ENCODE results near the gene LRRC75B.
"Not testable (repeated sequence)": the region's sequence is repeated elsewhere in the genome, so short reads cannot be mapped to it uniquely, and the experiment has no call there.

The LRRC75B gene, protein sequence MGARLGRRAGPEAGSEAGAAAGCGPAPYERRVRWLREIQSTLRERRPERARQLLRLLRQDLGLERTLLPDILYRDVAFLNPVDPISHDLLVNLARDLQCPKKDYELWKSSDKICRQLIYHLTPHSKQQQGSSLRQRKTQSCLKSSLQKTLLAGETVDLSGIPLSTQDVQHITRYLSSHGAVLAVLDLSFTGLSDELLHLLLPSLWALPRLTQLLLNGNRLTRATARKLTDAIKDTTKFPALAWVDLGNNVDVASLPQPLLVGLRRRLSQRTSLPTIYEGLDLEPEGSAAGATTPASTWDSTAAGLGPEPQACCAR

DNA sequence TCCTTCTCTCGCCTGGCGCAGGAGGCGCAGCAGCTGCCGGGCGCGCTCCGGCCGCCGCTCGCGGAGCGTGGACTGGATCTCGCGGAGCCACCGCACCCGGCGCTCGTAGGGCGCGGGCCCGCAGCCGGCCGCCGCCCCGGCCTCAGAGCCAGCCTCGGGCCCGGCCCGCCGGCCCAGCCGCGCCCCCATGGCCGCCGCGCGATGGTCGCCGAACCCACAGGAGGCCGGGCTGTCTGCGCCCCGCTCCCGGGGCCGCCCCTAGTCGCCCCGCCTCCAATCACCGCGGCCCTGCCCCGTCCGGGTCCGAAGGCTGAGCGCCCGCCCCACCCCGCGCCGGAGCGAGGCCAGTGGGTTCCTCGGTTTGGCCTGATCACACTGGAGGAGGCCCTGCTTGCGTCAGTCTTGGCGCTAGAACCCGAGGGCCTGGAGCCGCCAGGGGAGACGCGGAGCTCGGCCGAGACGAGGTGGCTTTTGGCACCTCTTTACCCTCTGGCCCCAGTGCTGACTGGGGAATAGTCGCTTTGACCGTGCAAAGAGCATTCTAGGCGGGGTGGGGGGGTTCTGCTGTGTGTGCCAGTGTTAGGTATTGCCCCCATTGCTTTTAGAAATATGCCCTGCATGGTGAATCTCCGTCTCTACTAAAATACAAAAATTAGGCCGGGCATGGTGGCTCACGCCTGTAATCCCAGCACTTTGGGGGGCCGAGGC, at the start of gene LRRC75B:
Gene LRRC75B, minus strand, starts transcription at position 223 of the 708 bp plus-strand sequence. Its CDS starts 34 bp downstream, at position 189.
- DNase-seq, result peak; percentile 56 to 60

GRCh38 chr22:24642307-24642706, 49.4 kb upstream of the LRRC75B start:
- not testable (repeated sequence) for DNase-seq

DNA sequence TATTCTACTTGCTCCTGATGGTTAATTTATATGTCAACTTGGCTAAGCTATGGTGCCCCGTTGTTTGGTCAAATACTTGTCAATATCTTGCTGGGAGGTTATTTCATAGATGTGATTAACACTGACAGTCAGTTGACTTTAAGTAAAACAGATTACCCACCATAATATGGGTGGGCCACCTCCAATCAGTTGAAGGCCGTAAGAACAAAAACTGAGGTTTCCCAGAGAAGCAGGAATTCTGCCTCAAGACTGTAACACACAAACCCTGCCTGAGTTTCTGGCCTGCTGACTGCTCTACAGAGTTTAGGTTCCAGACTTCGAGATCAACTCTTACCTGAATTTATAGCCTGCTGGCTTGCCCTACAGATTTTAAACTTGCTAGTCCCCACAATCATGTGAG, 43.6 kb upstream of the LRRC75B start:
- DNase-seq, result not testable (repeated sequence)

DNA sequence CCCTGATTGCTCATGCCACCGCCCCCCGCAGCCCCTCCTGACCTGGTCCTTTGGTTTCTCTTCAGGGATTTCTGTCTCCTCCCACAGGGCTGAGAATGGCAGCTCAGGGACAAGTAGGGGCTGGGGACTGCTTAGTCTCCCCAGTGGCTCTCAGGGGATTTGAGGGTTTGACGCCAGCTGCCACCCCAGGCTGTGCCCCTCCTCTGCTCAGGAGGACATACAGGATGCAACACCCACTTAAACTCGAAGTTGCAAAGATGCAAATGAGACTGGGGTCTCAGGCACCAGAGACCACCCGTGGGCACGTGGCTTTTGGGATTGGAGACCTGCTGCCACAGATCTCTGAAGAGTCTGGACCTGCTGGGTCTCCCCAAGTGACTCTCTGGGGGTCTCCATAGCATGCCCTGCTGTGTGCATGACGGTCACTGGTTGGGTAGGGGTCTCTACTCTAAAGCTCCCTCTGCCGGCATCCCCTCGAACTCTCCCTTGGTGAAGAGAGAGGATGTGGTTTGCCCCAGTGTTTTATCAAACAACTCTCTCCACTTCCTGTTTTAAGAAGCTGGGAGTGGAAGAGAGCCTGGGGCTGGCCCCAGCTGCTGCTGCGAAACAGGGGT, 42.0 kb upstream of the LRRC75B start:
- DNase-seq, result not testable (repeated sequence)

- DNase-seq, result not testable (repeated sequence)
These were observed 40.6 kb upstream of the LRRC75B start for GRCh38 chr22:24633231-24634023.

- peak; percentile 14 to 16 for DNase-seq
These were observed 39.8 kb upstream of the LRRC75B start for GRCh38 chr22:24632642-24633041.

DNA sequence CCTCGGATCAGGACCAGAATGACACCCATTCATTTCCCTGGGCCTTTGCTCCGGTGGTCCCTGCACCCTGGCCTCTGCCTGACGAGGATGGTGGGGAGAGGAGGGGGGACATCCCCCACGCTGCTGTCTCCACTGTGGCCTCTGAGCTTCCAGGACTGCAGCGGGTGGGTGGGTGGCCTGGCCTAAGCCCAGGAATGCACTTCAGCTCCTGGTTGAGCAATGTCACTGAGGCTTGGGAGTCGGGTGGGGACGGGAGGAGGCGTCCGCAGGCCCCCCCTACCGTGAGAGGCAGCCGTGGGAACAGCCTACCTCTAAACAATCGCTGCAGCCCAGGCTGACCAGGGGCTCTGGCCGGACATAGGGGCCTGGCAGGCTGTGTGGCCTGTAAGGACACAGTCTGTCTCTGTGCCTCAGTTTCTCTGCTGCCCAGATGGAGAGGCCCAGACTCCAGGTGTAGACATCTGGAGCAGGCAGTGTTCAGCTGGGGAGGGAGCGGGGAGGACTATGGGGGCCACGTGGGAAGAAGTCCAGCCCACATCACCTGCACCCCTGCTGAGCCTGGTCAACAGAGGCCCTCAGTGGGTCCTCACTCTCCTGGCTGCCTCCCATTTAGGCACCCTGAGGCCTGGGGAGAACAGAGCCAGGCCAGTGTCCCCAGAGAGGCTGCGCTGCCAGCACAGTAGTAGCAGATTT, 38.7 kb upstream of the LRRC75B start:
- not testable (repeated sequence) for DNase-seq

GRCh38 chr22:24630812-24631427, 38.0 kb upstream of the LRRC75B start:
- not testable (repeated sequence) for DNase-seq

DNA sequence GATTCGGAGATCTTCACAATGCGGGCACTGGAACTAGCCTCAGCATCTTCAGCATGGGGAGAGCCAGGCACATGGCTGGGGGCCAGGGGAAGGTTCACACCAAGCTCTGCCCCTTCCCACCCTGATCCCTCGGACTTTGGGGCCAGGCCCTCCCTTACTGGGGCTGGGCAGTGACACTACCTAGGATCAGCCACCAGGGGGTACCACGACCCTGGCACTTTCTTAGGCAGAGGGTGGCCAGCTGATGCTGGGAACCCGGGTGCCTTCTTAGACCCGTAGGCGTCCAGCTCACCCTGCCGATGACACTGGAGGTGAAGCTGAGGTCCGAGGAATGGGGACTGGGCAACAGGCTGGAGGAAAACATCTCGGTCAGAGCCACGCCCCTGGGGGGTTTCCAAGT, 36.2 kb upstream of the LRRC75B start:
- peak in 1 of 2 experiments; percentile 2 for DNase-seq

- not testable (repeated sequence) for DNase-seq
These were observed 35.0 kb upstream of the LRRC75B start for GRCh38 chr22:24627911-24628310.

- not testable (repeated sequence) for DNase-seq
These were observed 29.7 kb upstream of the LRRC75B start for GRCh38 chr22:24622596-24622995.

GRCh38 chr22:24621244-24621643, 28.4 kb upstream of the LRRC75B start:
- not testable (repeated sequence) for DNase-seq

DNA sequence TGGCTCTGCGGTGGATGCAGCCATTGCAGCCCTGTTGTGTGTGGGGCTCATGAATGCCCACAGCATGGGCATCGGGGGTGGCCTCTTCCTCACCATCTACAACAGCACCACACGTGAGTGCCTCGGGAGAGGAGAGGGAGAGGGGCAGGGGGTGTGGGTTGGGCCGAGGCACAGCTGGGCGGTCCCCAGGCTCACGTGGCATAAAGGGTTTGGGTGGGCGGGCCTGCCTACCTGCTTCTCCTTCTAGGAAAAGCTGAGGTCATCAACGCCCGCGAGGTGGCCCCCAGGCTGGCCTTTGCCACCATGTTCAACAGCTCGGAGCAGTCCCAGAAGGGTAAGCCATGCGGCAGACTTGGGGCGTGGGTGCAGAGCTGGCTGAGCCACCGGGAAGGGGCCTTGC, 21.9 kb upstream of the LRRC75B start:
- not testable (repeated sequence) for DNase-seq

DNA sequence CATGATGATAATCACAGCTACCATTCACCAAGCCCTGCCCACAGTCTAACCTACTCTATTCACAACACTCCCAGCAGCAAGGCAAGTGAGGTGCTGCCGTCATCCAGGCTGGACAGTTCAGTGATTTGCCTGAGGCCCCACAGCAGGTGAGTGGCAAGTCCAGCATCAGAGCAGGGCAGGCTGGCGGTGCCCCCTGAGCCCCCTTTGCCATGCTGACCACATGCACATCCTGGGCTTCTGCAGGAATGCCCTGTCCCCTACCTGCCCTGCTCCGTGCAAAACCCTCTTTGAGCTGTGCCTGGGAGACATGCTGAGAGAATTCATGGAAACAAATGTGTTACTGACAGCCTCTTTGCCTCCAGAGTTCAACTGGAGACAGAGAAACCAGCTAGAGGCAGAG, 17.0 kb upstream of the LRRC75B start:
- DNase-seq, result not testable (repeated sequence)

GRCh38 chr22:24608327-24608726, 15.5 kb upstream of the LRRC75B start:
- not testable (repeated sequence) for DNase-seq

GRCh38 chr22:24607429-24607983, 14.6 kb upstream of the LRRC75B start:
- DNase-seq, result not testable (repeated sequence)

DNA sequence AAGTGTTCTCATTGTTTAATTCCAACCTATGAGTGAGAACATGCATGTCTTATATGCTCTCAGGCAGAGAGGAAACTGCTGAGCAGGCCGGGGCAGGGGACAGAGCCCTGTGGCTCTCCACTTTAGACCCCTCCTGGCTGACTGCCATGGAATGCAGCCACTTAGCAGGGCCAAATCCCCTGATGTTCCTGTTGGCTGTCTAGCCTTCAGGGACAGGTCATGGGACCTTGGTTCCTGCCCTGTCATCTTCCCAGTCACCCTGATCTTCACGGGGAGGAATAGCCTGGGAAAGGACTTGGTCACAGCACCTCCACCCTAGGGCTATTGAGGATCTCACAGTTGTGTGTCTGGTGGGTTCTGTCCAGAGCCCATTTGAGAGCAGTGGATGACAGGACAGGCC, 13.5 kb upstream of the LRRC75B start:
- DNase-seq, result not testable (repeated sequence)

- peak; percentile 18 to 19 for DNase-seq
These were observed 11.1 kb upstream of the LRRC75B start for GRCh38 chr22:24603770-24604629.

- DNase-seq, result not testable (repeated sequence)
These were observed 10.2 kb upstream of the LRRC75B start, which contains the start of gene GGT1 for GRCh38 chr22:24602847-24603769. Gene GGT1 (plus strand): TSS chr22:24603193. CDS start chr22:24611082, 7,889 bp downstream.

All from AML-193 (cell line).